ENCODE results near the gene FGD6.

- TF ChIP-seq TAF1 (IDR thresholded peaks at IDR 0.05; ENCODE audit: borderline replicate concordance, low read depth, low read length), result no peak
- no peak for TF ChIP-seq POLR2A (IDR thresholded peaks at IDR 0.05; ENCODE audit: low read depth, low read length)
- TF ChIP-seq POLR2AphosphoS5 (IDR thresholded peaks at IDR 0.05; ENCODE audit: low read depth, low read length), result no peak
Observed at GRCh38 chr12:95105540-95105939, 111.7 kb downstream of the FGD6 start.
